Measurements from ENCODE around the gene DYNLT1. TPM values are rescaled to one million over a fixed set of nuclear protein-coding genes. Genes with fewer than 3 reads are reported as not detected.
A peak's percentile ranks its signal among the peaks of the same experiment; 100 is the strongest.

Gene DYNLT1
- total and polyA plus RNA-seq, 2 of the 13 experiments (the other 11 are each of a cell fraction or from before 2014, with no cell fraction given), result 108 to 171 TPM

DNA sequence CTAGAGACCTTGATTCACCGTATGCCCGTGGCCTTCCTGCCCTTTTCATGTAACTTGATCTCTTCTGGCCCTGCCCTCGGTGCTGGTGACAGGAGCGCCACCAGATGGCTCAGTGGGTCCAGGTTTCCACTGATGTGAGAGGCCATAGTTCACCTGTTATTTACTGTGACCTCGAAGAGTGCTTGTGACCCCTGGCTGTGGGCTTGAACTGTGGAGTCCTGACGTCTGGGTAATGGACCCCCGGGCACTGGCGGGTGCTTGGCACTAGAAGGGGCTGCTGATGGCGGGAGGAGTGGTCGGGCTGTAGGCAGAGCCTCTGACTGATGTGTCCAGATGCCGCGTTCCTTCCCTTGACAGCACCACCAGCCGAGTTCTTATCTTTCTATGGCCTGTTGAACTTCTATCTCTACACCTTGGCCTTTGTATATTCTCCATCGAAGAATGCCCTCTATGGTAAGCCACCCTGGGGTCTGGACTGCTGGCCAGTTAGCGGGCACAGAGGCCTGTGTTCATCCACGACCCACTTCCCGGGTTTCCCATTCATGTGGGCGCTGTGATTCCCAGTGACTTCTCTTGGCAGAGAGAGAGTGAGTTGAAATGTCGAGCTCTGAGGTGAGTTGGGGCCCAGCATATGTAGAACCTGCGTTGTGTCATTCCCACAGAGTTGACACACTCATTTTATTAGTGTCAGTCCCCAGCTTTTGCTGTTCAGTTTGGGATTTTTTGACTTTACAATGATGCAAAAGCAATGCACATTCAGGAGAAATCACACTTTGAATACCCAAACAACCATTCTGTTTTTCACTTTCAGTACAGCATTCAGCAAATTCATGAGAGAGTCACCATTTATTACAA lies 14.9 kb downstream of the DYNLT1 start (continued):
- TF ChIP-seq, protein P1, sequence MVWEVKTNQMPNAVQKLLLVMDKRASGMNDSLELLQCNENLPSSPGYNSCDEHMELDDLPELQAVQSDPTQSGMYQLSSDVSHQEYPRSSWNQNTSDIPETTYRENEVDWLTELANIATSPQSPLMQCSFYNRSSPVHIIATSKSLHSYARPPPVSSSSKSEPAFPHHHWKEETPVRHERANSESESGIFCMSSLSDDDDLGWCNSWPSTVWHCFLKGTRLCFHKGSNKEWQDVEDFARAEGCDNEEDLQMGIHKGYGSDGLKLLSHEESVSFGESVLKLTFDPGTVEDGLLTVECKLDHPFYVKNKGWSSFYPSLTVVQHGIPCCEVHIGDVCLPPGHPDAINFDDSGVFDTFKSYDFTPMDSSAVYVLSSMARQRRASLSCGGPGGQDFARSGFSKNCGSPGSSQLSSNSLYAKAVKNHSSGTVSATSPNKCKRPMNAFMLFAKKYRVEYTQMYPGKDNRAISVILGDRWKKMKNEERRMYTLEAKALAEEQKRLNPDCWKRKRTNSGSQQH (CRISPR knock-in tag; IDR thresholded peaks at IDR 0.05; ENCODE audit: low read depth), result no peak
- TF ChIP-seq, protein P2, sequence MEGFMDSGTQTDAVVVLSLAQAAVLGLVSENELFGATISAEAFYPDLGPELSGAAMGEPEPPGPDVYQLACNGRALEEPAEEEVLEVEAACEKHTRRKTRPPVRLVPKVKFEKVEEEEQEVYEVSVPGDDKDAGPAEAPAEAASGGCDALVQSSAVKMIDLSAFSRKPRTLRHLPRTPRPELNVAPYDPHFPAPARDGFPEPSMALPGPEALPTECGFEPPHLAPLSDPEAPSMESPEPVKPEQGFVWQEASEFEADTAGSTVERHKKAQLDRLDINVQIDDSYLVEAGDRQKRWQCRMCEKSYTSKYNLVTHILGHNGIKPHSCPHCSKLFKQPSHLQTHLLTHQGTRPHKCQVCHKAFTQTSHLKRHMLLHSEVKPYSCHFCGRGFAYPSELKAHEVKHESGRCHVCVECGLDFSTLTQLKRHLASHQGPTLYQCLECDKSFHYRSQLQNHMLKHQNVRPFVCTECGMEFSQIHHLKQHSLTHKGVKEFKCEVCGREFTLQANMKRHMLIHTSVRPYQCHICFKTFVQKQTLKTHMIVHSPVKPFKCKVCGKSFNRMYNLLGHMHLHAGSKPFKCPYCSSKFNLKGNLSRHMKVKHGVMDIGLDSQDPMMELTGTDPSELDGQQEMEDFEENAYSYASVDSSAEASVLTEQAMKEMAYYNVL (CRISPR knock-in tag; IDR thresholded peaks at IDR 0.05; ENCODE audit: borderline replicate concordance), result peak; percentile 75; the same call in 1 of the 2 replicates
- peak; percentile 56; the same call in 1 of the 2 replicates for TF ChIP-seq ZNF614 (CRISPR knock-in tag; IDR thresholded peaks at IDR 0.05; ENCODE audit: borderline replicate concordance)
- no peak for TF ChIP-seq PAWR (CRISPR knock-in tag; IDR thresholded peaks at IDR 0.05; ENCODE audit: borderline replicate concordance)
- TF ChIP-seq YY1 (IDR thresholded peaks at IDR 0.05; ENCODE audit: insufficient read depth, insufficient replicate concordance, low read depth, low read length), result no peak
- TF ChIP-seq CREB3 (CRISPR knock-in tag; IDR thresholded peaks at IDR 0.05), result no peak
- no peak for TF ChIP-seq FOXM1 (CRISPR knock-in tag; IDR thresholded peaks at IDR 0.05)
- TF ChIP-seq SSRP1 (CRISPR knock-in tag; IDR thresholded peaks at IDR 0.05), result no peak
- no peak for TF ChIP-seq ZNF281 (CRISPR knock-in tag; IDR thresholded peaks at IDR 0.05; ENCODE audit: borderline replicate concordance)
- no peak for TF ChIP-seq ZNF724P (CRISPR knock-in tag; IDR thresholded peaks at IDR 0.05; ENCODE audit: borderline replicate concordance)
- TF ChIP-seq ZBTB2 (CRISPR knock-in tag; IDR thresholded peaks at IDR 0.05; ENCODE audit: low read depth), result no peak
- TF ChIP-seq ZBTB44 (CRISPR knock-in tag; IDR thresholded peaks at IDR 0.05), result no peak
- TF ChIP-seq, protein P3, sequence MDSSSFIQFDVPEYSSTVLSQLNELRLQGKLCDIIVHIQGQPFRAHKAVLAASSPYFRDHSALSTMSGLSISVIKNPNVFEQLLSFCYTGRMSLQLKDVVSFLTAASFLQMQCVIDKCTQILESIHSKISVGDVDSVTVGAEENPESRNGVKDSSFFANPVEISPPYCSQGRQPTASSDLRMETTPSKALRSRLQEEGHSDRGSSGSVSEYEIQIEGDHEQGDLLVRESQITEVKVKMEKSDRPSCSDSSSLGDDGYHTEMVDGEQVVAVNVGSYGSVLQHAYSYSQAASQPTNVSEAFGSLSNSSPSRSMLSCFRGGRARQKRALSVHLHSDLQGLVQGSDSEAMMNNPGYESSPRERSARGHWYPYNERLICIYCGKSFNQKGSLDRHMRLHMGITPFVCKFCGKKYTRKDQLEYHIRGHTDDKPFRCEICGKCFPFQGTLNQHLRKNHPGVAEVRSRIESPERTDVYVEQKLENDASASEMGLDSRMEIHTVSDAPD (CRISPR knock-in tag; IDR thresholded peaks at IDR 0.05), result no peak
- no peak for TF ChIP-seq ASH2L (IDR thresholded peaks at IDR 0.05; ENCODE audit: insufficient read length, low read depth, low read length)
